RPMI7951 (cell line): Measurements from ENCODE around the gene TRIML1. TPM values are rescaled to one million over a fixed set of nuclear protein-coding genes. Genes with fewer than 3 reads are reported as not detected.
"Not testable (repeated sequence)": the region's sequence is repeated elsewhere in the genome, so short reads cannot be mapped to it uniquely, and the experiment has no call there.

Source experiments
- DNase-seq: peaks from one replicate; pipeline ENCODE4 v3.0.0-alpha.2; 2012; ENCODE audit warnings: low read depth
- total RNA-seq: library from RNA; depleted of rRNA; stranded (reverse); fragments of >200 nt; shearing (Covaris generic); gene quantifications from 2 replicates; pipeline ENCODE4 v1.2.3, GENCODE V29; 2014; rRNA removed

The TRIML1 gene
- total RNA-seq, 1 experiment from 2014 or later = not detected

GRCh38 chr4:188154668-188155405, 15.6 kb downstream of the TRIML1 start:
- no peak for DNase-seq

- DNase-seq = no peak
Observed at GRCh38 chr4:188158336-188158735, 19.1 kb downstream of the TRIML1 start.

- DNase-seq = not testable (repeated sequence)
Observed at GRCh38 chr4:188159513-188160226, 20.4 kb downstream of the TRIML1 start.

GRCh38 chr4:188160406-188160805, 21.2 kb downstream of the TRIML1 start:
- no peak for DNase-seq

GRCh38 chr4:188161167-188161566, 21.9 kb downstream of the TRIML1 start:
- DNase-seq = no peak

- DNase-seq = no peak
Observed at GRCh38 chr4:188162698-188163097, 23.5 kb downstream of the TRIML1 start.

GRCh38 chr4:188168726-188169373, 29.6 kb downstream of the TRIML1 start:
- no peak for DNase-seq

GRCh38 chr4:188171551-188171950, 32.3 kb downstream of the TRIML1 start:
- DNase-seq = no peak

- no peak for DNase-seq
Observed at GRCh38 chr4:188175288-188175687, 36.0 kb downstream of the TRIML1 start.

- DNase-seq = no peak
Observed at GRCh38 chr4:188177997-188178675, 38.9 kb downstream of the TRIML1 start.

GRCh38 chr4:188178806-188179205, 39.6 kb downstream of the TRIML1 start:
- no peak for DNase-seq

- DNase-seq = no peak
Observed at GRCh38 chr4:188187106-188187505, 47.9 kb downstream of the TRIML1 start.

- no peak for DNase-seq
Observed at GRCh38 chr4:188190461-188190860, 51.2 kb downstream of the TRIML1 start.

GRCh38 chr4:188194421-188194820, 55.2 kb downstream of the TRIML1 start:
- no peak for DNase-seq

GRCh38 chr4:188195389-188195985, 56.2 kb downstream of the TRIML1 start:
- DNase-seq = no peak

GRCh38 chr4:188196134-188196735, 57.0 kb downstream of the TRIML1 start:
- no peak for DNase-seq

Other genes with a start within 250 kb of the TRIML1 start
- 0.24 TPM in 1 of 2 replicates, not detected in the other for gene ZFP42, start 143.7 kb upstream of the TRIML1 start, total RNA-seq
- gene TRIML2, start 29.8 kb upstream of the TRIML1 start, total RNA-seq = not detected in 2 replicates